Endothelial cell of hepatic sinusoid (primary cell): ENCODE measurements around the gene TANC1.
"Not testable (repeated sequence)": the region's sequence is repeated elsewhere in the genome, so short reads cannot be mapped to it uniquely, and the experiment has no call there.

Experiments used
- in situ Hi-C: cut with HindIII; loops from 2 replicates; pipeline ENCODE4 v1.10.0; 2017; ENCODE audit warnings: low sequenced_read_pairs

TANC1 gene

DNA sequence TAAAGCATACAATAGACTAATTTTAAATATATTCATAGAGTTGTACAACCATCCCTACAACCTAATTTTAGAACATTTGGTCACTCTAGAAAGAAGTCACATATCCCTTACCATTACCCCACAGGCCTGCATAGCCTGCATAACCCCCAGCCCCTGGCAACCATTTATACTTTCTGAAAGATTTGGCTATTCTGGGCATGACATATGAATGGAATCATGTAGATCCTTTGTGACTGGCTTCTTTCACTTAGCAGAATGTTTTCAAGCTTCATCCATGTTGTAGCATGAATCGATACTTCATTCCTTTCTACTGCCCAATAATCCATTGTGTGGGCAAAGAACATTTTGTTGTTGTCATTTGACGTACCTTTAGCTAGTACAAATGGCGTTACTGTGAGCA lies 166.5 kb downstream of the TANC1 start:
- in situ Hi-C loops: no loop called here

DNA sequence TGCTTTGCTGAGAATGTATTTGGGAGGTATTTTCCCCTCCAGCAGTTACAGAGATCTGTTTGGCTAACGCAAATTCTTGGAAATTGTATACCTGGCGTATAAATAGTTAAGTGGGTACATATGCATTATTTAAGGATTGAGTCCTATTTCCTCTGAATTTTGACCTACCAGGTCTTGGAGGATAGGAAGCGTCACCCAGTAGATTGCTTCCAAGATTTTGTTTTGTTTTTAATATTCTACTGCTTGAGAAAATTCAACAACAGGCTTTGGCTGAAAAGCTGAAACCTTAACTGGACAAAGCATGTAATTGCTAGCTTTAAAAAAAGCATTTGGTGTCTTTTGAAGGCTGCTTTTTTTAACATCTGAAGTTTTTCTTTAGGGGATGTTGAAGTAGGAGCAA lies 168.0 kb downstream of the TANC1 start:
- in situ Hi-C loops: no loop called here

DNA sequence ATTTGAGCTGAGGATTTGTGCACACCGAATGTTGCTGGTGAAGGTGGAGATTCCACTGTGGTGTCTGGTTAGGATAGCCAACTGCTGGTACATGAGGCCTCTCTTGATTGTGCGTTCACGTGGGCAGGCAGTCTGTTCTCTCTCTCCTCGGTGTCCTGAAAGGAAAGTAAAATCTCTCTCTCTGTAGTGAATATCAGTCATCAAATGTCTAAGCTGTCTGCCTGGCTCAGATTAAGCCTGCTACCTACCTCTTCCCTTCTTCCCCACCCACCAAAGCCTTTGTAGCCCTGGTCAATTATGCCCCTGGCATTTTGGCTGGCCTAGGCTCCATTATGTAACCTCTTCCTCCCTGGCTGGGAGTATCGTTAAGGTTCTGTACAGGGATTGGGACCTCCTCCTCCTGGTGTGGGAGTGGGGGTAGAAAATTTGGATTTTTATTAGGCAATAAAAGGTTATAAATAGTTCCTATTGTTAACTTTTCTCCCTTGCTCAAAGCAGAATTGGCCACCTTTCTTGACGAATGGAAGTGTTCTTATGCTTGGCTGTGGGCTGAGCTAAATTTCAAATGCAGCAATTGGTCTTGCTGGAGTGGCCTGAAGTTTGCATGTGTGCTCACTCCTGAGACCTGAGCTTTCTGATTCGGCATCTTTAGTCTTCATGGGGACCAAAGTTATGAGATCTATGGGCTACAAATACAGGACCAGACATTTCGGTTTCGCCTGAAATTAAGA lies 169.2 kb downstream of the TANC1 start:
- in situ Hi-C loops: no loop called here

DNA sequence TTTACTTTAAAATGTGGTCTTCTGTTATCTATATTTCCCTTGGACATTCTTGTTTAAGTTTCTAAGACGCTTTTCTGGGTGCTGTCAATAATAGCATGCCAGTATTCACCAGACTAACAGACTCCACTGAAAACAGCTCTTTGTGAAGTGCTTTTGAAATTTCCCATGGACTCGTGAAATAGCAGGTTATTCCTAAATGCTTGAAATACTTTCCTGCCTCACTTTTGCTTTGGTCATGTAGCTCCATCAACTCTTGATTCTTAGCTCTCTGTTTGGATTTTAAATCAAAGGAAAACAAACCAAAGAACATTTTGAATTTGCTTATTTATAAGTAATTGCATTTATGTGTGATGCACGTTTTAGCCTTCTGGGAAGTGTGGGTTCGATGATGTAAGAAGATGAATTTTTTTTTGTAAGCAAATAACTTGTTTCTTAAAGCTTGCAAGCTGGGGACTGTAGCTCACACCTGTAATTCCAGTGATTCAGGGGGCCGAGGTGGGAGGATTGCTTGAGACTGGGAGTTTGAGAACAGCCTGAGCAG lies 170.3 kb downstream of the TANC1 start:
- in situ Hi-C loops: no loop called here

DNA sequence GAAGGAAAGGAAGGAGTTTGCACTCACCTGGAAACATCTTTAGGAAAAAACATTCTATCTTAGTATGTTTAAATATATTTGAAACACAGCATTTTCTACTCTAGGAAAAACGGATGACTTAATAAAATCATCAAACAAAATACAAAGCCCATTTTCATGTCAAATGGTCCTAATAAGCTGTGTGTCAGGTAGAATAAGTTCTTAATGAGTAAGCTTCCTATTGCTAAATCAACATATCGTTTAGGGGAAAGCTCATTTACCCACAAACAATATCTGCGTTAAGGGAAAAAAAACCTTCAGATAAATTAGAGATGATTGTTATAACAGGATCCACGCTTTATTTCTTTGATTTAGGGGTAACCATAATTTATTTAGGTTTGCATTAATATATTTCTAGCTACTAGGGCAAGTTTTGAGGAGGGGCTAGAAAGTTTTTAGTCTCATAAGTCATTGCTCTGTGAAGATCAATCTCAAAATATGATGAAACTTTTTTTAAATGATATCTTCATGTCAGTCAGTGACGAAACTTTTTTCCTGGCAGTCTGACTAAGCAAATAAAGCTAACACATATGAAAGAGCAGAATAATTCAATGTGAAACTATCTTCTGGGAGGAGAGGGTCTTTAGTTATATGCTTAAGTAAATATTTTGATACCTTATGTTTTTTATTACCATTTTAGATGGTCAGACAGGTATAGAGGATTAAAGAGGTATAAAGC lies 170.9 kb downstream of the TANC1 start:
- in situ Hi-C loops: no loop called here

DNA sequence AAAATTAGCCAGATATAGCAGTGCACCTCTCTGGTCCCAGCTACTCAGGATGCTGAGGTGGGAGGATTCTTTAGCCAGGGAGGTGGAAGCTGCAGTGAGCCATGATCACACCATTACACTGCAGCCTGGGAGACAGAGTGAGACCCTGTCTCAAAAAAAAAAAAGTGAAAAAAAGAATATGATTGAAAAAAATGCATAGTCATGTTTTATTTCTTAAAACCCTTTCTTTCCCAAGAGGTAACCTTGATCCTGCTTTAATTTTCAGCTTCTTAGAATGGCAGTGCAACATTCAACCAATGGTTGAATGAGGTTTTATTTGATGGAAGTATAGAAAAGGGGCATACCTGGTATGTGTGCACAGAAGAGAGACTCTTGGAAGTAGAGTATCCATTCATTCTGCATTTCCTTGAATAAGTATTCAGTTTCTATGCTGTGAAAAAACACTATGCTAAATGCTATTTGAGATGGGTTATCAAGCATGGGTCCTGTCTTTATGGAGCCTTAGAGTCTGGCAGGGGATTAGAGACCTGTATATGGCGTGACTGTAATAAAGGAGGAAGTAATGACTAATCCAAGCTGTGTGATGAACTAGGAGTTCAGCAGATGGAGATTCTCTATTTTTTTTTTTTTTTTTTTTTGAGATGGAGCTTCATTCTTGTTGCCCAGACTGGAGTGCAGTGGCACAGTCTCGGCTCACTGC lies 171.8 kb downstream of the TANC1 start:
- in situ Hi-C loops: no loop called here

DNA sequence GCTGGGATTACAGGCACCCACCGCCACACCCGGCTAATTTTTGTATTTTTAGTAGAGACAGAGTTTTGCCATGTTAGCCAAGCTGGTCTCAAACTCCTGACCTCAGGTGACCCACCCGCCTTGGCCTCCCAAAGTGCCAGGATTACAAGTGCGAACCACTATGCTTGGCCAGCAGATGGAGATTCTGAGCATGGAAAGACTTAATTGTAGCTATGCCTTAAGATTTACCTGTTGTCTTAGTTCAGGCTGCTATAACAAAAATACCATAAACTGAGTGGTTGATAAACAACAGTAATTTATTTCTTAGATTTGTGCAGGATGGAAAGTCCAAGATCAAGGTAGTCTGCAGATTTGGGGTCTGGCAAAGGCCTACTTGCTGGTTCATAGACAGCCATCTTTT lies 172.4 kb downstream of the TANC1 start:
- in situ Hi-C loops: not testable (repeated sequence)

DNA sequence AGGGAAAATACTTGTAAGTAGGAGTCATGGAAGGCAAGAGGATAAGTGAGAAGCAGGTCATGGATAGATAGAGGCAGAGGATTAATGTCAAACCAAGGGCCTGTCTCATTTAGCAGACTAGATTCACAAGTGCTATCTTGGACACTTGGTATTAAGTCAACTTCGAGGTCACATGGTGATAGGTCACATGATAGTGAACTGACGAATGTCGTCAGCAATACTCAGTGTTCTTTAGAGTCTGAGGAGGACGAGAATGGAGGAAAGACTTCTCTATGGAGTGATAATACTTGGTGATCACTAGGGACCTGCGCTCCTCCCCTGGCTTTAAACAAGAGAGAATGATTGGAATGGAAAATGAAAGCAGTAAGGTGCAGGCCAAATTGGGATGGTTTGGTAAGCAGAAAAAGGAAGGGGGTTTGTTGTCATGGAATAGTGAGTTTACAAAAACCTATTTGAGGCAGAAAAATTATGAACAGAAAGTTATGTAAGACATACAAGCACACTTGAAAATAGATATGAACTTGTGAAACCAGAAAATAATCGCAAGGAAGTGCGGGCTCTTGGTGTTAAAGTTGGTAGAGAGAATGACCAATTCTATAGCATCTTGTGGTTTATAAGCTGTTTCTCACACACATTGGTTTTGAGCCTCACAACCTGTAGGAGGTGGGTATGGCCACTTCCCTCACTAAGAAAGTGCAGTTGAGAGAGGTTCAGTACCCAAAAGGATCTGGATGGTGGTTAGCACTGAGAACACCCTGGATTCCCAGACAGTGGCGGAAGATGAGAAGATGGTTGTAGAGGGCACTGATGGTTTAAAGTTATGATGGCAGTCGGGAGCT lies 176.6 kb downstream of the TANC1 start:
- in situ Hi-C loops: no loop called here

DNA sequence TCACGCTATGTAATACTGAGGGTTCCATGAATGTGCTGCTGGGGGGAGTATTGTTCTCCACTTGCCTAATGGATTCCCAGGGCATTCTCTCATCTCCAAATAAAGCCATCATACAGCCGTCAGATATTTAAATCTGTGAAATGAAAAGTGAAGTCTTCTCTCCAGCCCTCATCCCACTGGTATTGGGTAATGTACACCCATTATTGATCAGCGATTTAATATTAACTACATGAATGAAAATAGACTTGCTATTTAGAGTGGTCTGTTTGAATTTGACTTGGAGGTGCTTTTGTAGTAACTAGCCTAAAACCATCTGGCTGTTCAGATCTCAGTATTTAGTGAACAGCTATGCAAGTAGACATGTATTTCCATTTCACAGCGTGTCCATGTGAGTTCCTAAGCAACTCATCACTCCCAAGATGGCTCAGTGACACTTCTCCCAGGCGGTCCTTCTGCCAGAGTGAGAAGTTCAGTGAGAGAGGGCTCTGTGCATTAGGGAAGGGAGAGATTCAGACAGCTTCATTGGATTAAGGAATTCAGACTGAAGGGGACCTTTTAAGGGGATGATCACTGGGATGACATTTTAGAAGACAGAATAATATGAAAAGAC lies 177.4 kb downstream of the TANC1 start:
- in situ Hi-C loops: no loop called here

DNA sequence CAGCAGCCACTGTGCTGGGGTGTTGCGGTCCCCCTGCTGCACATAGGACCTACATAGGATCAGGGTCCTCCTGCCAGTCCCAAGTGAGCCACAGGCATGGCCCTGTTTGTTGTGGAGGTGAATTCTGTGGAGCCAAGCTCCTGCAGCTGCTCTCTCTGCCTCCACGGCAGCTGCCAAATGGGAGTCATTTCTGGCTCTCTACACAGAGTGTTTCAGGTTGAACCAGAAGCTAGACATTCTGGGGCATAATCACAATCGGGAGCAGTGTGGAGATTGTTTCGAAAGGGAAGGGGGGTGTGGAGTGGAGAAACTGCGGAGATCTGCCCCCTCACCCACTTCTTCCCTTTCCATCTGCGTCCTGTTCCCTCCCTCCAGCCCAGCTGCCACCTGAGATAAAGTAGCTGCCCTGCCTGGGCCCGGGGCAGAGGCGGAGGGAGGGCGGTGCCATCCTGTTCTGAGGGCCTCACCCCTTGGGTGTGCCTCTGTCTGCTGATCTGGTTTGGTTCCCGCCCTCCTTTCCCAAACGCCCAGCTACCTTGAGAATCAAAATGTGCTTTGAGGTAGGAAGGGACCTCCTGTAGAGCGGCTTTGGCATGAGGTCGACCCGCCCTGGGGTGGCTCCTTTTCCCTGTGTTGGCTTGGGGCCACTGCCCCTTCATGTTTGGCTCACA lies 178.7 kb downstream of the TANC1 start:
- in situ Hi-C loops: no loop called here

DNA sequence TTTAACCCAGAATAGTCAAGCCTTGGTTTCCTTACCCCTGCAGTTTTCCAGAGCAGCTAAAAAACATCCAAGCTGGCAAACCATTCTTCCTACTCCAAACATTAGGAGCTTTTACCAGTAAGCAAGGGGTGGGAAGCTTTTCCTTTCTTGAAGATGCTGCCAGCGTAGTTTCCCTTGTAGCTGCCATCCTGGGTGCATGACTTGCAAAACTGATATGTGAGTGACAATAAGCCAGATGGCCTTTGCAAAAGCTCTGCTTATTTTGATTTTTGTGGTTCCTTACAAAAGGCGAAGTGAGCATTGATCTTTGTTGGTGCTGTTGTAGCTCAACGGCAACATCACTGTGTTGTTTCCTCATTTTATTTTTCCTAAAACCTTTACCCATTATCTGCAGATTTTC lies 179.2 kb downstream of the TANC1 start:
- in situ Hi-C loops: no loop called here

DNA sequence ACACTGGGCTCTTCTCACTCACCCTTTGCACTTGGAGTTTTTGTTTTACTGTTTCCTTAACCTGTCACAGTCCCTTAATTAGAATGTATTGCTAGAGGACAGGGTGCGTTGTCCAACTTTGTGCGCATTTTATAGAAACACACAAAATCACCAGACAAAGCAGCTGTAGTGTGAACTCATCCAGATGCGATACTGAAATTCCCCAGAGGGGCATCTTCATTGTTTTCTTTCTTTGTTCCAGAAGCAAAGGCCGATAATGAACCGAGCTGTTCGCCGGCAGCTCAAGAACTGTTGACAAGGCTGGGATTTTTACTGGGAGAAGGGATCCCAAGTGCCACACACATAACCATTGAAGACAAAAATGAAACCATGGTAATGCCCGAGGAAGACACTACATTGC lies 180.5 kb downstream of the TANC1 start:
- in situ Hi-C loops: no loop called here

DNA sequence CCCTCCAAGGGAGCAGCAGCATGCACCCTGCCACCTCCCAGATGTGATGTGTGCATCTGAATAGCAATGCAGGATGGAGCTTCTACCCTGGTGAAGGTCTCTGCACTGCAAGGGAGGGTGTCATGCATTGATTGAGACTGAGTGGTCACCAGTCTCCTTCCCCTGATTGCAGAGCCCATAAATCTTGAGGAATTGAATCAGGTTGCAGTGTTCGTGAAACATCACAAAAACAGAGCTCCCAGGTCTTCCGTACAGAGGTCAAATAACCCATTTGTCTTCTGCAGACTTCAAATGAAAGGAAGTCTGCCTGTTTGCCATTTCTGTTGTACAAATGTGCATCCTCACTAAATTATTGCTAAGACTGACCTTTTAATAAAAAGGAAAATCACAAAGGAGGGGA lies 181.3 kb downstream of the TANC1 start:
- in situ Hi-C loops: no loop called here

DNA sequence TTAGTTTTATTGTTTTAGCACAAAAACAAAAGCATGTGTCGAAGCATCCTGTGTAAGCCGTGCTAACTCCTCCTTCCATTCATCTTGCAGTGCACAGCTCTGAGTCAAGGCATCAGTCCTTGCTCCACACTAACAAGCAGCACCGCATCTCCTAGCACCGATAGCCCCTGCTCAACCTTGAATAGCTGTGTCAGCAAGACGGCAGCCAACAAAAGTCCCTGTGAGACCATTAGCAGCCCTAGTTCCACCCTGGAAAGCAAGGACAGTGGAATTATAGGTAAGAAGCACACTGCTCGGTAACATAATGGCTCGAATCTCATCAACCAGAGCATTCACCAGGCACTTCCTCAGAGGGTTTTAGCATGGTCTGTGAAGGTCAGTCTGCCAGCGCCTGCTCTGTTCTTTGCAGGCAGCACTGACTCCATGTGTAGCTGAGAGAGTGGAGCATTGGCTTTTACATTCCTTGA lies 181.9 kb downstream of the TANC1 start:
- in situ Hi-C loops: no loop called here

DNA sequence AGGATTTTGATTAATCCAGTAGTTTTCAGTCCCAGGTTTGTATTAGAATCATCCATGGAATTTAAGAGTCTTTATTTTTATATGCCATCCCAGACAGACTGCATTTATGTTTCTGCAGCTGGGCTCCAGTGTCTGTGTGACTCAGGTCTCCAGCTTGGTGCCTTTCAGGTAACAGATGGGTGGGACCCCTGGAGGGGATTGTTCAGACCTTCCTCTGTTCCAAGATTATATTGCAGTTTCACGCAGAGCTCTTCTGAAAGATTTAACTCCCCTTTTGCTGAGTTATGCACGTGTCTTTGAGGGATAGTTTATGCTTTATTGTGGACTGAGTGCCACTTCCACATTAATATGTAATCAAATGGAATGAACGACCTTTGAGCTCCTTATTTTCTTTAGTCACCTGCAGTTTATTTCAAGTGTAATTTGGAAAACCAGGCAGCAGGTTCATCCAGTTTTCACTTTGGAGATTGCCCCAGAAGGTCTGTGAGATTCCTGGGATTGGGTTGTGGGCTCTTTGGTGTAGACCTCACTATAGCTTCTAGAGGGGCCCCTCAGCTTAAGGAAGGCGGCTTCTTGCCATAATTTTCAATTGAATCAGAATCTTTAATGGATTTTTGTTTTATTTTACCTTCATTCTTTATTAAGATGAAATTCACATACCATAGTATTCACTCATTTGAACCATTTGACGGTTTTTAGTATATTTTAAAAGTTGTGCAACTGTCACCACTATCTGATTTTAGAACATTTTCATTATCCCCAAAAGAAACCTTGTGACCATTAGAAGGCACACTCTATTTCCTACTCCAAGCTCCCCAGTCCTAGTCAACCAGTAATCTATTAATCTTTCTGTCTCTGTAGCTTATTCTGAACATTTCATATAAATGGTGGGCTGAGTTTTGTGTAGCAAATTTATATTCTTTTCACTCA lies 183.0 kb downstream of the TANC1 start:
- in situ Hi-C loops: no loop called here

DNA sequence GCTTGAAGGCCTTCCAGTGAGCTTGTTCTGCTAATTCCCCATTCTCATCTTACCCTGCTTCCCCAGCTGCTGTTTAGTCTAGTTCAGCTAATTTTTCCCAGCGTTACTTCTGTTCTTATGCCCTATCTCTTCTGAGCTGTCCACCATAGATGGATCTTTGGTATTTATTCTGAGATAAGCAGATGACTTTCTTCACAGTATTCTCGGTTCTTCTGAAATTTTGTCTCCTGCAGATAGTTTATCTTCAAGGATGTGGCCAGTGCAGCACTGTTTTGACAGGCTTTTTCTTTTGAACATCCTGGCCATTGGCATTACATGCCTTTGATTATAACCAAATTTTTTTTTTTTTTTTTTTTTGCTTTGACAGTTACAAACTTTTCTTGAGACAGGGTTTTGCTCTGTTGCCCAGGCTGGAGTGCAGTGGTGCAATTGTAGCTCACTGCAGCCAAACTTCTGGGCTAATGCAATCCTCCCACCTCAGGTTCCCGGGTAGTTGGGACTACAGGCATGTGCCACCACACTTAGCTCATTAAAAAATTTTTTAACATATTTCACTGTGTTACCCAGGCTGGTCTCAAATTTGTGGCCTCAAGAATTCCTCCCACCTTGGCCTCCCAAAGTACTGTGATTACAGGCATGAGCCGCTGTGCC lies 183.8 kb downstream of the TANC1 start:
- in situ Hi-C loops: no loop called here

DNA sequence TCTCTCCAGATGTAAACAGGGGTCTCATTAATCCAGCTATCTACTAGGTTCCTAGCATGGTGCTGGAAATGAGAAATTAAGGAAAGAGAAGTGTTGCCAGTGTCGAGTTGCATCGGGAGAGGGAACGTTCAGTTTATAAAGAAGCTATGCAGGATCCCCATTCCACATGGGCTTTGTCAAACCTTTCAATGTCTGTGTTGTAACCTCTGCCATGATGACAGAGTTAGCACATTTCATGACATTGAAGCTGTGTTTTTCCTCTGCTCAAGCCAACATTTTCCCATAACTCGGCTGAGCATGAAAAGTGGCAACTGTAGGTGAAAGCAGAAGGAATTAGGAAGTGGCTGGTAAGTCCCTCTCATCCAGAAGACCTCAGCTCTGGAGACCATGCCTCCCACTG lies 184.6 kb downstream of the TANC1 start:
- in situ Hi-C loops: no loop called here

DNA sequence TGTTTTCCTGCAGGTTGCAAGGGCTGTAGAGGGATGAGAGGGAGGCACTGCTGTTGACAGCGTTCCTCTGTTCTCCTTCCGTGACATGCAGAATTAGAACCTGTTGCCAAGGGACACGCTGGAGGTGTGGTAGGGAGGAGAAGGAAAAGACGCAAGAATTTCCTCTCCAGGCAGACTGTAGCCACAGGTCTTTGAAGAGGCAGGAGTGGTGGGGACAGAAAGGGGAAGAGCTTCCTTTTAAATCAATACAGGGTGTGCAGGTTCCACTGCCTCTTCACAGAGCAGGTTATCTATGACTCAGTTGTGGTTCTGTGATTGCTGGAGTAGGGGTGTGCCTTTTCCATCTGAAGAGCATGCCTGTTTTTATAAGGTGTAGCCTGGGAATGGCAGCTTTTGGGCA lies 185.0 kb downstream of the TANC1 start:
- in situ Hi-C loops: no loop called here
